Stomach (tissue), 9 donors: ENCODE results near the gene PDXP. TPM values are rescaled to one million over a fixed set of nuclear protein-coding genes. Genes with fewer than 3 reads are reported as not detected.

ENCODE experiments used
- DNase-seq, 2 donors: peaks; one replicate each; pipeline versions ENCODE4 v3.0.0 to v3.0.0-alpha.2; 2013 to 2019
- H3K27ac ChIP-seq, 5 donors: fragments of 200-600 bp in 4 of 5; sonication (generic) in 4 of 5; one replicate each; pipeline ENCODE4 v1.5.1; 2013 to 2019; ENCODE audit warnings: mild to moderate bottlenecking in 1 of 5, moderate library complexity in 1 of 5
- H3K27me3 ChIP-seq, 3 donors: fragments of 200-600 bp; sonication (generic); one replicate each; pipeline ENCODE4 v1.5.1; 2017 to 2019; ENCODE audit warnings: mixed run types in 1 of 3
- H3K36me3 ChIP-seq, 4 donors: fragments of 200-600 bp; sonication (generic); 1 replicate in 3 of 4; 2 replicates in 1 of 4; pipeline ENCODE4 v1.5.1; 2016 to 2019
- H3K4me1 ChIP-seq, 4 donors: fragments of 200-600 bp; sonication (generic); one replicate each; pipeline ENCODE4 v1.5.1; 2016 to 2019
- H3K4me3 ChIP-seq, 4 donors: fragments of 200-600 bp; sonication (generic) in 3 of 4; one replicate each; pipeline ENCODE4 v1.5.1; 2016 to 2019; ENCODE audit warnings: mild to moderate bottlenecking in 1 of 4
- H3K9me3 ChIP-seq, 4 donors: fragments of 200-600 bp; sonication (generic); one replicate each; pipeline ENCODE4 v1.5.1; 2016 to 2019
- EP300 ChIP-seq: sonication (generic); formaldehyde crosslinking; IDR thresholded peaks from one replicate; pipeline ENCODE4 v1.6.1; 2017; ENCODE audit warnings: antibody characterized with exemption
- POLR2A ChIP-seq, 4 donors: fragments of 450-650 bp; IDR thresholded peaks; one replicate each; pipeline ENCODE4 v1.6.1; 2016; ENCODE audit warnings: antibody characterized with exemption in 4 of 4, control low read depth in 2 of 4, mild to moderate bottlenecking in 1 of 4, moderate library complexity in 1 of 4
- POLR2AphosphoS5 ChIP-seq, 3 donors: sonication (generic); formaldehyde crosslinking; IDR thresholded peaks; one replicate each; pipeline ENCODE4 v1.6.1; 2016; ENCODE audit warnings: antibody characterized with exemption in 3 of 3
- WGBS, 5 donors: extraction: QIAGEN DNeasy Blood & Tissue Kit in 3 of 5; methylation state at CpG; one replicate each; pipeline versions ENCODE4 v1.1.5 to v1.1.7; 2013 to 2018; 5-methylcytosine and 5-hydroxymethylcytosine counted together
- intact Hi-C: fragments of 100-400 bp; cut with DNase I; formaldehyde crosslinking; loops from one replicate; pipeline ENCODE4 v1.15.1; 2023; ENCODE audit warnings: low total_unique reads
- polyA plus RNA-seq, 3 donors: library from polyadenylated mRNA; stranded (reverse); fragments of 200-250 nt; gene quantifications; one replicate each; pipeline ENCODE4 v1.2.3, GENCODE V29; 2013
- total RNA-seq, 5 donors: library from RNA; depleted of rRNA; stranded (reverse); fragments of >200 nt; gene quantifications; one replicate each; pipeline versions ENCODE4 v1.1.0 to v1.2.3, GENCODE V29; 2014 to 2016
- TF ChIP-seq, protein P1 (sequence below), 7 experiments: fragments of 450-650 bp in 4 of 7; fragments of 200-600 bp in 3 of 7; sonication (generic) in 3 of 7; IDR thresholded peaks; one replicate each; pipeline ENCODE4 v1.5.1; 2016 to 2019; ENCODE audit warnings: antibody characterized with exemption in 7 of 7, control low read depth in 2 of 7, mild to moderate bottlenecking in 1 of 7
- donor health status: healthy with polysubstance abuse.
- donor health status: Bipolar disorder and iron deficiency.
- donor health status: healthy.

PDXP gene
- total and polyA plus RNA-seq, 8 donors, result 2.9 to 72.1 (median 6.8) TPM

DNA sequence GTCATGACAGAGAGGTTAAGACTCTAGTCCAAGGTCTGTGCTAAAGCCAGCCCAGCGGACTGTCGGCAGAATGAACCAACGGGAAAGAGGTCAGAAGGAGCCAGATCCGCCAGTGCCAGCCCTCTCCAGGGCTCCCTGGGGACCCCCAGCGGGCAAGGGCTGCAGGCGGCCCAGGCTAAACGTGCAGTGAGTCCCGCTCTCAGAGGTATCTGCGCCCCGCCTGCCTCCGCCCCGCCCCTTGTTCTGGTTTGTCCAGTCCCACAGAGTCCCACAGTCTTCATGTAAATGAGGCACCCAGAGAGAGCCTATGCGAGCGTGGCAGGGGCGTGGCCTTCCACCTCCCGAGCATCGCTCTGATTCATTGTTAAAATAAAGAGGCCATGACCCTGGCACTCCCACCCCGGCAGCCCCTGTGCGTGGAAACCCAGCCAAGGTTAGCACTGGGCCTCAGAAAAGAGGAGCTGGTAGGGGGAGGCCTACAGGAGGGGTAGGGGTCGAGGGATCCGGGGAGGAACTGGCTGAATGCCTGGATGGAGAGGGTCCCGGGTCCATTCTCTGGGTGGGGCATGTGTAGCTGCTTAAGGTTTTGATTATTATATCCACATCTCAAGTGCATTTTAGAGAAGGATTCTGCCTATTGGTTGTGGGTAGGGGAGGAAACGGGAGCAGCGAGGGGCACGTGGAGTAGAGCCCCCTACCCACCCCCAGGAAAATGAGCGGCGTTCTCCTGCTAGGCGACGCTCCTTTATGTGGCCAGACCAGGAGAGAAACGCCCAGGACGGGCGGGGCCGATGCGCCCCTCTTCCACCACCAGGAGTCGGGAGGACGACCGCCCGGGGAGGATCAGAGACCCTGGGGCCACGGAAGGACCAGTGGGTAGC, 38.4 kb downstream of the PDXP start, which contains the start of gene TRIOBP:
TRIOBP (plus strand) TSS at position 392 of the 881 bp plus-strand sequence. CDS start 4,318 bp downstream, outside the sequence.
- 10 to 20% (median 14%) methylated on average over 28 to 39 of the region's 39 CpGs for WGBS, 5 donors
- Histone ChIP-seq H3K4me3 (peak within 1 kb of the TSS; percentile 14 to 25 (median 14)), H3K27ac (peak within 1 kb of the TSS; percentile 4 to 68 (median 41)), H3K36me3 (peaks cover 19 to 29% (median 29%) of the 10 kb centered on the region in 4 donors), H3K27me3 (no peaks in the 10 kb centered on the region), H3K9me3 (no peaks in the 10 kb centered on the region), H3K4me1 (peaks cover 15 to 39% (median 23%) of the 10 kb centered on the region in 4 donors)
- intact Hi-C loops, result no loop called here
- TF ChIP-seq POLR2AphosphoS5 (IDR thresholded peaks at IDR 0.05), result peak in 1 of 3 donors; percentile 86
- TF ChIP-seq EP300, result no peak
- TF ChIP-seq, protein P1, sequence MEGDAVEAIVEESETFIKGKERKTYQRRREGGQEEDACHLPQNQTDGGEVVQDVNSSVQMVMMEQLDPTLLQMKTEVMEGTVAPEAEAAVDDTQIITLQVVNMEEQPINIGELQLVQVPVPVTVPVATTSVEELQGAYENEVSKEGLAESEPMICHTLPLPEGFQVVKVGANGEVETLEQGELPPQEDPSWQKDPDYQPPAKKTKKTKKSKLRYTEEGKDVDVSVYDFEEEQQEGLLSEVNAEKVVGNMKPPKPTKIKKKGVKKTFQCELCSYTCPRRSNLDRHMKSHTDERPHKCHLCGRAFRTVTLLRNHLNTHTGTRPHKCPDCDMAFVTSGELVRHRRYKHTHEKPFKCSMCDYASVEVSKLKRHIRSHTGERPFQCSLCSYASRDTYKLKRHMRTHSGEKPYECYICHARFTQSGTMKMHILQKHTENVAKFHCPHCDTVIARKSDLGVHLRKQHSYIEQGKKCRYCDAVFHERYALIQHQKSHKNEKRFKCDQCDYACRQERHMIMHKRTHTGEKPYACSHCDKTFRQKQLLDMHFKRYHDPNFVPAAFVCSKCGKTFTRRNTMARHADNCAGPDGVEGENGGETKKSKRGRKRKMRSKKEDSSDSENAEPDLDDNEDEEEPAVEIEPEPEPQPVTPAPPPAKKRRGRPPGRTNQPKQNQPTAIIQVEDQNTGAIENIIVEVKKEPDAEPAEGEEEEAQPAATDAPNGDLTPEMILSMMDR (IDR thresholded peaks at IDR 0.05), result peak in 5 of 7 experiments; percentile 28 to 44 (median 40)
- peak; percentile 96 to 98 for DNase-seq

GRCh38 chr22:37697538-37697835, 39.0 kb downstream of the PDXP start:
- Histone ChIP-seq H3K9me3 (no peaks in the 10 kb centered on the region), H3K4me1 (peaks cover 15 to 43% (median 23%) of the 10 kb centered on the region in 4 donors), H3K36me3 (peaks cover 13 to 24% (median 23%) of the 10 kb centered on the region in 4 donors), H3K27me3 (no peaks in the 10 kb centered on the region), H3K27ac (peak overlapping the region in 3 of 5 donors; percentile 36 to 68 (median 51)), H3K4me3 (no peak overlapping the region)
- WGBS, 5 donors, result 42 to 52% (median 45%) methylated on average over 3 of the region's 3 CpGs
- intact Hi-C loops, result no loop called here
- TF ChIP-seq EP300 (no peak), POLR2AphosphoS5 (IDR thresholded peaks at IDR 0.05) (no peak), POLR2A (IDR thresholded peaks at IDR 0.05) (no peak)
- TF ChIP-seq, protein P1 (IDR thresholded peaks at IDR 0.05), result no peak
- DNase-seq, result no peak

DNA sequence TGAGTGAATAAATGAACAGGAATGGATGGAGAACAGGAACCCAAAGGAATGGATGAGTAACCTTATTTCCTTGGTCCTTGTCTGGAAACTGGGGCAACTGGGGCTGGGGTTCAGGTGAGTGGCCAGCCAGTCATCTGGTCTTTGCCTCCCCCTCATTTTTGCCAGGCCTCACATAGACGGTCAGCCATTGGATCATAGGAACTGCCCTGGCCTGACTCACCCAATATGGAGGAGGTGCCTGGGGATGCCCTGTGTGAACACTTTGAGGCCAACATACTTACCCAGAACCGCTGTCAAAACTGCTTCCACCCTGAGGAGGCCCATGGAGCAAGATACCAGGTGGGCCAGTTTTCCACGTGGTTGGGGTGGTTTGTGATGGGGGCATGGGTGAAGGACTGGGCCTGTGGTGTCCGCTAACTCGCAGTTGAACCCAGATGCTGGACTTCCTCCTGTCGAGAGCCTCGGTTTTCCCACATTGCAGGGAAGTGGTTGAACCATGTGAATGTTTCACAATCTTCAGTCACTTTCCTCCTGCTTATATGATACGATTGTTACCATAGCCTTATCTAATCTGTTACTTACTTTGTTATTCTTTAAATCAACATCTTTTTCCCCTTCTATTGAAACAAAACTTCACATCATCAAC, 42.7 kb downstream of the PDXP start:
- H3K4me1 ChIP-seq, result peaks cover 9 to 34% (median 16%) of the 10 kb centered on the region in 4 donors
- DNase-seq, result peak; percentile 55 to 79
- no peak overlapping the region for H3K4me3 ChIP-seq
- WGBS, 5 donors, result 32 to 46% (median 38%) methylated on average over 8 of the region's 8 CpGs
- H3K27ac ChIP-seq, result peak overlapping the region; percentile 59 to 78 (median 74)
- intact Hi-C loops, result no loop called here
- TF ChIP-seq, protein P1 (IDR thresholded peaks at IDR 0.05), result no peak
- TF ChIP-seq EP300, result no peak
- TF ChIP-seq POLR2AphosphoS5 (IDR thresholded peaks at IDR 0.05), result peak in 2 of 3 donors; percentile 55 to 88
- TF ChIP-seq POLR2A (IDR thresholded peaks at IDR 0.05), result no peak
- no peaks in the 10 kb centered on the region for H3K36me3 ChIP-seq
- H3K9me3 ChIP-seq, result no peaks in the 10 kb centered on the region
- H3K27me3 ChIP-seq, result no peaks in the 10 kb centered on the region

DNA sequence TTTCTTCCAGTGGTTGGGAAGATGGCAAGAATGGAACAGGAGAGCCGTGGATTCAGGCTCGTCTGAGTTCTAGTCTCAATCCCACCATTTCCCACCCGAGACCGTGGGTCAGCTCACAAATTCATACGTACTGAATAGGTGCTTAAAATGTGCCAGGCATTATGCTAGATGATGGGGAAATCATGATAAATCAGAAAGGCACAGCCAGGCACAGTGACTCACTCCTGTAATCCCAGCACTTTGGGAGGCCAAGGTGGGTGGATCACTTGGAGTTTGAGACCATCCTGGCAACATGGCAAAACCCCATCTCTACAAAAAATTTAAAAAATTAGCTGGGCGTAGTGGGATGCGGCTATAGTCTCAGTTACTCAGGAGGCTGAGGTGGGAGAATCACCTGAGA, 45.4 kb downstream of the PDXP start:
- intact Hi-C loops, result no loop called here
- TF ChIP-seq, protein P1 (IDR thresholded peaks at IDR 0.05), result no peak
- Histone ChIP-seq H3K4me1 (peaks cover 0 to 21% (median 8%) of the 10 kb centered on the region in 4 donors), H3K27ac (no peak overlapping the region), H3K4me3 (no peak overlapping the region), H3K27me3 (no peaks in the 10 kb centered on the region), H3K36me3 (no peaks in the 10 kb centered on the region), H3K9me3 (no peaks in the 10 kb centered on the region)
- DNase-seq, result no peak
- WGBS, 5 donors, result 82 to 88% (median 84%) methylated on average over 7 of the region's 7 CpGs
